ENCODE measurements around the gene SAMD4A.
"Not testable (repeated sequence)": the region's sequence is repeated elsewhere in the genome, so short reads cannot be mapped to it uniquely, and the experiment has no call there.

SAMD4A gene

DNA sequence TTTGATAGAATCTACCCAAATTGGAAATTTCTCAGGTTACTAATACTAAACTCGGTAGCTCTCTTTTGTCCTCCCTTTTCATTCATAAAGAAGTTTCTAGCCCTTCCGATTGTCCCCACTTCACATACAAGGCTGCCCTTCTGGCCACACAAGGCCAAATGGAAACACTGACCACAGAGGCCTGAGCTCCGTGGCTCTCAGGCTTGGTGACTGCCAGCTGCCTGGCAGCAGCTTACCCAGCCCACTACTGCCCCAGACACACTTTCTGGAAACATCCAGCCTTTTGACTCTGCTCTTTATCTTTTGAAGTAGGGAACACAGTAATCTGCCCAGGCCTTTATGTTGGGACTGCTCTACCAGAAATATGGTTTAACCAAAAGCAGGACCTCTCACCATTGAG, 168.5 kb downstream of the SAMD4A start:
- no peak for DNase-seq (ENCODE audit: low spot score)

DNA sequence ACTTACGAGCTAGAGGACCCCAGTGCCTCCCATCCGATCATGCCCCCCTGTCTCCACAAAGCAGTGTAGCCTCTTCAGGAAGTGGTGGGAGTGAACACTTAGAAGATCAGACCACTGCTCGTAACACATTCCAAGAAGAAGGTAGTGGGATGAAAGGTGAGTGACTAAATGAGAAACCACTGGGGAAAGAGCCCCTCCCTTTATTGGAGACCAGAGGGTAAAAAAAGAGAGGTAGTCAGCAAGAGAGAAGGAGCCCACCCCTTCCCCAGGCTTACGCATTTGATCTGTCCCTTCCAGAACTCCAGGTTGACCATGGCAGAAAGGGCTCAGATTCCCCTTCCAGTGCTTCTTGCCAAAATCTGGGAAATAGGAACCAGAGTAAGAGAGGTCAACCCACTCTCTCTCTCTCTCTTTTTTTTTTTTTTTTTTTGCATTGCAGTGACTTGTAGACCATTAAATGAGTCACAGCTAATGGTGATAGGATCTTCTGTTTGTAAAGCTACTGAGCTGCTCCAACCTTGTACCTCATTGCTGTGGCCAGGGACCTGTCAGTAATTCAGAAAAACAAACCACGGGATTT, 170.3 kb downstream of the SAMD4A start:
- no peak for DNase-seq (ENCODE audit: low spot score)

DNA sequence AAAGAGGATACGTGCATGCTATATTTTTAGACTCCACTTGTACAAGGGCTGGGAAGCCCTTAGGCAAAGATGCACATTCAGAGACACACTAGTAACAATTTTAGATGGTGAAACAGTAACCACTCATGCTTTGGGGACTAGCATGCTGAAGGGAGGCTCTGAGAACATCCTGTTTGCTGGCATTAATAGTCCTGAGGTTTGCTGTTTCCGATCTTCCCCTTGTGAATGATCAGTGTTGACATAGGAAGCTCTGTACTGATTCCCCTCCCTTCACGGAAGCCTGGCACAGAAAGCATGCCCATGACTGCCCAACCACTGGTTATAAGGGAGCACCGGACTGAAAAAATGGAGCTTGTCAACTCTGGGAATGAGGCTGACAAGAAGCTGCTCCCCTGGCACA, 171.1 kb downstream of the SAMD4A start:
- no peak for DNase-seq (ENCODE audit: low spot score)

DNA sequence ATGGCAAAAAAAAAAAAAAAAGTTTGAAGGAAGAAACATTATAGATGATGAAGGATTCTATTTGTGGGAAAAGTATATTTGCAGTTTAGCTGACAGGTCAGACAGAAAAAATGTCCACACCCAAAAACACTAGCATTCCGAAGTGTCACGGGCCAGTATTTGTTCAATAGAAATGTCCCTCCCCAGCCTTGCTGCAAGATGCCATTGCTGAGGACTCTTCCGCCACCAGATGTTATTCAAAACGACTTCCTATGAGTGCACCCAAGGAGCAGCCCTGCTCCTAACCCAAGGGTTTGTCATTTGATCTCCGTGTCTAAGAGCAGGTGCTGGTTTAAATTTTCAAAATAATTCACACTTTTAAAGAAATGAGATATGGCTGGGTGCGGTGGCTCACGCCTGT, 172.6 kb downstream of the SAMD4A start:
- no peak for DNase-seq (ENCODE audit: low spot score)

DNA sequence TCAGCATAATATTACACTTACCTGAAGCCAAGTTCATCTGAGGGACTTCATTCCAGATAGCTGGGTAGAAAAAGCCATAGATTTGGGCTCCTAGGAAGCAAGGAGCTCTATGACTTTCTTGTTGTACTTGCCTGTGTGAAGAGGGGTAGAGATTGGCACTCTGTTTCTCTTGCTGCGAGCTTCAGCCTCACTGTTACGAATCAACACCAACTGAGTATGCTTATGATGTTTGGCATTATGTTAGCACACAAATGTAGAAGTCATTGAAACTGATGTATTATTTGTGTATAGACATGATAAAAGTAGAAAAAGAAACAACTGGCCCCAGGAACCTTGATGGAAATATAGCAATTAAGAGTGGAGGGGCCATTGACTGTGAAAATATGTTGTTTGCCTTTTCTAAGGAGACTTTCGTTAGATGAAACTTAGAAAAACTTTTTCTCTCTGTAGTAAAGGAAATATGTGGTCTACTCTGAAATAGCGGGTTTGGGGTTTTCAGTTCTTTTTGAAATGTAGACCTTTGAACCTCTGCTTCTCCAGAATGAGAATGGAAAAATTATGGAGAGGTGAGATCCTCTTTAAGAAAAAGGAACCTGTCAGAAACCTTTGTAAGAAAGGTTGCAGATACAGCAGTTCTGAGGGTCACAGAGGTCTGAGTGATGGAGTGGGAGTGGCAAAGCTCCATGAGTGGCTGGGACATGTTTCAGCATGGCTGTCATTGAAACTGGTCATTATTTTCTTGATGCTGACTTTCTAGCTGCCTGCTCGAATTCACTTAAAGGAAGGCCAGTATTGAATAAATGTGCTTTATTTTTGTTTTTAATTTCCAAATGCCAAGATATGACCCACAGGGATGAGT, 175.8 kb downstream of the SAMD4A start:
- no peak for DNase-seq (ENCODE audit: low spot score)

DNA sequence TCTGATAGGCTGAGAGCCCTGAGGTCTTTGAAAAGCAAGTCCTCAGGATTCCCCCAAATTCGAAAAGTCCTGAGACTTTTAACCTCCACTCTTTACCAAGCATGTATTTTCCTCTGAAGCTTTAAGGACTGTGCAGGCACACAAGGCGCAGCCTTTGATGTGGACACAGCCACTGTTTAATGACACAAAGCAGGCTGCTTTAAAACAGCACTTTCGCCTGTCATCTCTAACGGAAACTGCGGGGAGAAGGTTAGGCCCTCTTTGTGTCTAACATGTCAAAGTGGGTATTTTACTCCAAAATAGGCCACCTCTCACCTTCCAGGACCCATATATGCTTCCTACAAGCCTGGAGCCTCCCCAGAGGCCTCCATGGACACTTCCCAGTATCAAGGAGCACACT, 176.5 kb downstream of the SAMD4A start:
- DNase-seq (ENCODE audit: low spot score): no peak

DNA sequence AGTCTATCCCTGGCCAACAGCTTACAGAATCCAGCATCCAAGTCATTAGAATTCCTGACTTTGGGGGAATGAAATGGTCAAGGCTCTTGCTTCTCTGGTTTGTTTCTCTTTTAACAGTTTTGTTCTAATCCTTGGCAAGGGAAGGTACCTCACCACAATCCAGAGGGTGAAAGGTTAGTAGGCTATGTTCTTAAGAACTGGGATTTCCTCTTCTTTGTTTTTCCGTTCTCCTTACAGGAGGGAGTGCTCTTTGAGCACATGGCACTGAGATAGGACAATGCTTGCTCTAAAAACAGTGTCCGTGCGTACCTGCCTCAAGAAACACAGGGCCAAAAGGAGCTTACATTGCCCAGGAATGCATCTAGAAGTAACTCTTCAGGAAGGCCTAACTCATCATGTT, 179.1 kb downstream of the SAMD4A start:
- no peak for DNase-seq (ENCODE audit: low spot score)

DNA sequence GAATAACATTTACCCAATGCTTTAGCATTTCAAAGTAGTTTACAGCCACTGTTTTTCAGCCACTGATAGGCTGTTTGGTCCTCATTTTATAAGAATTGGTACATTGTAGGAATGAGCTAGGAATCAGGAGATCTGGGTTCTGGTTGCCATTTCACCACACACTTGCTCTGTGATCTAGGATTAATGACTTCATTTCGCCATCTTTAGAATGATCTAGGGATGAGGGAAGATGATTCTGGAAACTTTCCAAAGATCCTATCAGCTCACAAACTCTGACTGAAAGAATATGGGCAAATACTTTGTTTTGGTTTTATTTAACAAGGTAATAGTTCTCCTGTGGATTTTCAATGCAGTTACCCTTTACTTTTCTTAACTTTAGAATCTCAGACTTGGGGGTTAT, 180.7 kb downstream of the SAMD4A start:
- DNase-seq (ENCODE audit: low spot score): no peak

DNA sequence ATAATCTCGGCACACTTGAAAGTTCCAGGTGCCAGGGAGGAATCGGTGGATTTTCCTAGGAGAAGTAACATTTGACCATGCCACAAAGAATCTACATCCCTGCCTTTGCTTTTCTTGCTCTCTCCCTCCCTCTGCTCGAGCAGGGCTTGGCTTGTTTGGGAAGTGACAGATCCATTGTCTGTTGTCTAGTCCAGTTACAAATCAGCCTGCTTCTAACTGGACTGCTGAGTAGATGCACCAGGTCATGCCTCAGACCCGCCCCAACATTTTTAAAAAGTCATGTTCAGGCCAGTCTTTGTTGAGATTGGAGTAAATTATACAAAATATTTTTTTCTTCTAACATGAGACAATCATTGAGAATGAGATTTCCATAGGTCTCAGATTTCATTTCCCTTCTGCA, 182.3 kb downstream of the SAMD4A start:
- no peak for DNase-seq (ENCODE audit: low spot score)

DNA sequence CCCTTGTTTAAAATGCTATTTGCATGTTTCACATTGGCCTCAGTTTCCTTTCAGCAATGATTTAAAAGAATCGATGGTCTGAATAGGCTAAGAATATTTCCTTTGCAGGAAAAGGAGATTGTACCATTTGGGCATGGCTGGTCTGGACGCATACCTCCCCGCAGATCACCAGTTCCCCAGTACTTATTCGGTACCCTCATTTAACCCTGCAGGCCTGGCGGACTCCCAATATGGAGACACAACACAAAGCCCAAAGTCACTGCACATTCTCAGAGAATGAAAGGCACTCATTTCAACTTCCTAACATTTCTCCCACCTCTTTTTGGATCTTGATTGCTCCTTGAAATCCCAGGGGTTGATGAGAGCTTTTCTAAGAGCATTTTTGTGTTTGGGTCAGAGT, 182.8 kb downstream of the SAMD4A start:
- DNase-seq (ENCODE audit: low spot score): no peak

DNA sequence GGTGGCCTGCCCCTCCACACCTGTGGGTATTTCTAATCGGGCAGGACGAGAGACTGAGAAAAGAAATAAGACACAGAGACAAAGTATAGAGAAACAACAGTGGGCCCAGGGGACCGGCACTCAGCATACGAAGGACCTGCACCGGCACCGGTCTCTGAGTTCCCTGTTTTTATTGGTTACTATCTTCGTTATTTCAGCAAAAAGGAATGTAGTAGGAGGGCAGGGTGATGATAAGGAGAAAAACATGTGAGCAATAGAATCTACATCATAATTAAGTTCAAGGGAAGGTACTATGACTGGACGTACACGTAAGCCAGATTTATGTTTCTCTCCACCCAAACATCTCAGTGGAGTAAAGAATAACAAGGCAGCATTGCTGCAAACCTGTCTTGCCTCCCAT, 185.7 kb downstream of the SAMD4A start:
- not testable (repeated sequence) for DNase-seq (ENCODE audit: low spot score)

DNA sequence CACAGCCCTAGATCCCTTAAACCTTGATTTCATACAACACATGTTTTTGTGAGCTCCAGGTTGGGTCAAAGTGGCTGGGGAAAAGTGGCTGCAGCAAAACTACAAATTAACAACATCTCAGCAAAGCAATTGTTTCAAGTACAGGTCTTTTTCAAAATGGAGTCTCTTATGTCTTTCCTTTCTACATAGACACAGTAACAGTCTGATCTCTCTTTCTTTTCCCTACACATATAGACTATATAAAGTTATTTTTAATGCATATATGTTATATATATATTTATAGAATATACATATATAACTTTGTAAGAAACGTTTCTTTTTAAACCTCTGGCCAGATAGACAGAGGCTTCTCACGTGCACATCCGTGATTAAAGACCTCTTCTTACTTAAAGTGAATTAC, 186.5 kb downstream of the SAMD4A start:
- DNase-seq (ENCODE audit: low spot score): not testable (repeated sequence)

DNA sequence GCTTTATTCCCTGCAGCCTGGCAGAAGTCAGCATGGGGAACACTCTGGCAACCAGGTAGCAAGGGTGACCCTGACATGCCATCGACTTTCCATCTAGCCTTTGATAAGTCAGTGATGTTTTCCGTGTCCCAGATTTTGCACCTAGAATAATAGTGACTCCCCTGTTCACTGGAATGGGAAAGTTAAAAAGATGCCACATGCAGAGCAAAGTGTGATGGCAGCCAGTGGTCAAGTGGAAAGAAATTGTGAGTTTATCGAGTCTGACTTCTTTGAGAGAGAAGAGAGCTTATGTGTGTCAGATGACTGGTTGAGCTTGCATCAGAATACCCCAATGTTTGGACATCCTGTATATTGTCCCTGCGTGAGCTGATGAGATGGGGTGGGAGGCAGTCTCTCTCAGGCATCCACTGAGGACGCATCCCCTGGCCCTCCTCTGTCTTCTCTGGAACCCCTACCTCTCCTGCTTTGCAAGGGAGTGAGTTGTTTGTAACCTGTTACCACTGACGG, 187.2 kb downstream of the SAMD4A start:
- DNase-seq (ENCODE audit: low spot score): no peak

DNA sequence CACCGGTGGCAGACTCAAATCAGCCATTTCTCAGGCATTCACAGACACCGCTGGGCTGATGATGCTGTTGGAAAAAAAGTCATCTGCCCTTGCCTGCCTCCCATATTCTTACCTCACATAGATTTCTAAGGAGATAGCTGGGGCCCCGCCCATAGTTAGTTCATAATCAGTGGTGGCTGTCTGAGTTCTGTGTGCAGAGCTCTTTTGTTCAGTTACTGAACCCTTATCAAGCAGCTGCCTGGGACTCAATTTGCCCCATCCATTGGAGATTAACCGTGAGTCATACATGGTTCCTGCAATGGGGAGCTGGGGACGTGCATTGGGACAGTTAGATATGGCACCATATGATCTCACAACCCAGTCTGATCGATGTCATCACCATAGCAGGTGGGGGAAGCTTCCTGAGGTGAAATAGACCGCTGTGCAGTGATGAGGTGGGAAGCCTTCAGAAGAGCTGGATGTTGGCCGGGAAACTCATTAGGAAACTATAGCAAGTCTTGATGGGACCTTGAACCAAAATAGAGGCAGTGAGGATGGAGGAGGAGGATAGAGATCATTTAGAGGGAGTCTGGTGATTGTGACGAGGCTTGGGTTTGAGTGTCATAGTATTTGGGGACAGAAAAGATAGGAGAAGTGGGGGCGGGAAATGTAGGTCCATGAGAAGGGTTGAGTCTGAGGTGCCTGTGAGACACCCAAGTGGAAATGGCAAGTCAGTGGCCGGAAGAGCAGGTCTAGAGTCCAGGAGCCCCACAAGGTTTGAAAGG, 187.9 kb downstream of the SAMD4A start:
- no peak for DNase-seq (ENCODE audit: low spot score)

DNA sequence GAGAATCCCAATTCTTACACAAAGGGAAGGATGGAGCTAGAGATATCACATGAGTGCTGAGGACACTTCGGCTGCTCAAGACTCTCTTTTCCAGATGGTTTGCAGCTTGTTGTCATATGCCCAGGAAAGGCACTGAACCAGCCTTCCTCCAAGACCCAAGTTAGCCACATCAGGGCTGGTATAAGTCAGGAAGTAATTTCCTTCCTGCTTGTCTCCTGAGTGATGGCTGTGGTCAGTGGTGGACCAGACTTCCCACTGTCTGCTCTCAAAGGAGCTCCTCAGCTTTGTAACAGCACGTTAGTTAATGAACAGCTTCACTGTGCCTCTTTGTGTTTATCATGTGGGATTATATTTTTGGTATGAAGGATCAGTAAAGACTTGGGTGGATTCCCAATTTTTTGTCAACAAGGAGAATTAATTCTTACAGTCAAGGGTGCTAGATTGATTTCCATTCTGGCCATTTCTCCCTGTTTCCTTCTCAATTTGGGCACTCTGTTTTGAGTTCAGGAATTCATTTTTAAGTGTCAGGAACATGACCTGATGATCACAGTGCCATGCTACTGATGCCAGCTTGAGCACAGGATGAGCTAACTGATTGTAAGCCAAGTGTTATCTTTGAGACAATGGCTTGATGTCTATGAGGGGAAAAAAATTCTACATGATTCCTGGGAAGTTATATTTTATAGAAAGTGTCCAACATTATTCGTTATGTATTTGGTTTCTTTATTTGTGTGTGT, 189.9 kb downstream of the SAMD4A start:
- no peak for DNase-seq (ENCODE audit: low spot score)

DNA sequence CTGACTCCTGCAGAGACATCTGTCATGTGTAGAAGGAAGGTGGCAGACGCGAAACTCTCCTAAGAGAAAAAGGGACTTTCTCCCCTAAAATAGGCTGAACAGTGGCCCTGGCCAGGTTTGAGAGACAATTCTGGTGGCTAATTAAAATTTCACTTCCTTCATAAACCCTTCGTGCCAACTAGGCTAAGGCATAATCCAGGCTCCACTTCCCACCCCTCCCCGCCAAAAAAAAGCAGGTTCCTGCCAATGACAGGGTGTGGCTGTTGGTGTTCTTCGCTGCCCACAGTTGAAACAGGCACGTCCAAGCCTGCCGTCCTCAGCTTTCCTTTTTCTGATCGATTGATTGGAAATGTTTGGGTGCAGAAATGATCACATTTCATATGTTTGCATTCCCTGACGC, 191.1 kb downstream of the SAMD4A start:
- DNase-seq (ENCODE audit: low spot score): no peak

DNA sequence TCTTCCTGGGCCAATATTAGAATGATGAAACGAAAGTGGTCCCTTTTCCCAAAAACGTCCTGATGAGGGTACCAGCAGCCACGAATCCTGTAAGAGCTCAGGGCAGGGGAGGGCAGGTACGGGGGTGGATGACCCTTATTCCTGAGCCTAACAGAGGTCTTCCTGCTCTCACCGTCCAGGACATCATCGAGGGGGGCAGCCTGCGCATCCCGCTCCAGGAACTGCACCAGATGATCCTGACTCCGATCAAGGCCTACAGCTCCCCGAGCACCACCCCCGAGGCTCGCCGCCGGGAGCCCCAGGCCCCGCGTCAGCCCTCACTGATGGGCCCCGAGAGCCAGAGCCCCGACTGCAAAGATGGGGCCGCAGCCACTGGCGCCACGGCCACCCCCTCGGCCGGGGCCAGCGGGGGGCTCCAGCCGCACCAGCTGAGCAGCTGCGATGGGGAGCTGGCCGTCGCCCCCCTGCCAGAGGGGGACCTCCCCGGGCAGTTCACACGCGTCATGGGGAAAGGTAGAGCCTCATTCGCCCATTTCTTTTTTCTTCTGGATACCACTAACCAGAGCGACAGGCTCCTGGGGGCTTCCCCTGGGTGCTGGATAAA, 193.2 kb downstream of the SAMD4A start:
- DNase-seq (ENCODE audit: low spot score): no peak

DNA sequence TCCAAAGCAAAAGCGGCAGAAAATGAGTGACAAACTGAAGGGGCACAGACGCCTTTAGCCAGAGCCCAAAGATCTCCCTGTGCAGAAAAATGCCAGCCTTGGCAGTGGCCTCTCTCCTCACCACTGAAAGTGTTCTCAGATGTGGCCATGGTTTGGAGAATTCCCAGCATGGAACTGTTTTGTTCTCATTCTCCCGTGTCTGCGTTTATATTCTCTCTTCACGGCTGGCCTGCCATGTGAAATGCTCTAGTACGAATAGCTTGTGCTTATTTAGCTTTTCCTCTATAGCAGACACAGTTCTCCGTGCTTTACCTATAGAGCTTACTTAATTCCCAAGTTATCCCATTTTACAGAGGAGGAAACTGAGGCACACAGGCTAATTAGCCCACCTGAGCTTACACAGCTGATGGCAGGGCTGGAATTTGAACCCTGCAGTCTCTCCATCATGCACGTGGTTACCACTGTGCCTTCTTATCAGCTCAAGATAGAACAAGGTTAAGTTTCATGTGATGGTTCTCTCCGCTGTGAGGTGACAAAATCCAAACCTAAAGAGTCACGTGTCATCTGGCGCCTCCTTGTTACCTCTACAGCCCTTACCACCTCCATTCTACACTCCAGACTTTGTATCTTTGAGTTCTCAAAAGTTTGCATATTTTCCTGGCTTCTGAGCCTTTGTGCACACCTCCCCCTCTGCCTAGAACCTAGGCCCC, 194.1 kb downstream of the SAMD4A start:
- DNase-seq (ENCODE audit: low spot score): no peak

DNA sequence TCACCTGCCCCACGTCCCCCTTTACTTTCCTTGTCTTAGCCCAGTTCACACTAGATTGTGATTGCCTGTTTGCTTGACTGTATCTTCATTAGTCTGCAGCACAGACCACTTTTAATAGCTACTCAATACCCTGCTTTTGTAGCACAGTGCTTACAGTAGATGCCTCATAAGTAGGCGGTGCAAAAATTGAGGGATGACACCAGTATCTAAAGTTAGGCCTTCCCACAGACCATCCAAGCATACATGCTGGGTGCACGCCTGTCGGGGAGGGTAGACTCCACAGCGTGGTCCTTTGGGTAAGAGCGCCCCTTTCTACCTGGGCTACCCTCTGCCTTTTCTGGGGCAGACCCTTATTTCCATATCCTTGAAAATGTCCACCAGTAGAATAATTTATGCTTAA, 194.9 kb downstream of the SAMD4A start:
- DNase-seq (ENCODE audit: low spot score): no peak

DNA sequence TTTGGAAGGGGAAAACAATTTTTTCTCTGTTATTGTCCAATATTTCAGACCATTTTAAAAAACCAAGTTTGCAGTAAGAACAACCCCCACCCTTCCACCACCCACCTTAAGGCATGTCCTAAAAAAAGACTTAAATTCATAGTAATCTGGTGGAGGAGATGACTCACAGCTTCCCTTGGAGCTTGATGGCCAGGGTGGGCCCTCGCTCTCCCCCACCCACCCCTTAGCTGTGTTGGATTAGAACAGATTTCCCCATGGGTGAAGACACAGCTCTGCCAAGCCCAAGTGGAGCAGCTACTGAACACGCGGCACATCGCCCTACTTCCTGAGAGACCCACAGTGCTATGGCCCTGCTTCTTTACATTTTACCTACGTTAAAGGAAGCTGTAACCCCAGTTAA, 195.4 kb downstream of the SAMD4A start:
- DNase-seq (ENCODE audit: low spot score): no peak

DNA sequence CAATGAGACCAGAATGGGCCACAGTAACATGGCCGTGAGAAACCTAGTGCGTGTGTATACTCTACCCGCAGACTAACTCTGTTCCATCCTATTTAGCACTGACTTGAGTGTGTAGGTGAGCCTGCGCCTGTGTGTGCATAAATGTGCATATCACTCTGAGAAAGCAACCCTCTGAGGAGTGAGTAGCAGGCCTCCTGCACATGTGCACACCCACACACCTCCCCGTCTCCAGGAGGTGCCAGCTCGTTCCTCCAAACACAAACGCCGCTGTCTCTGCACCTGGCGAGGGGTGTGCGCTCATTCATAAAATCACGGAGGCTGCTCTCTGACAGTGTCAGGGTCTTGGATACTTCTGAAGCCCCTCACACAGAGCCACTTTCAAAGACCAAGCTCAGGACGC, 196.8 kb downstream of the SAMD4A start:
- DNase-seq (ENCODE audit: low spot score): no peak

Data from ecto neural progenitor cell (in vitro differentiated cells).